Hematopoietic multipotent progenitor cell (in vitro differentiated cells): ENCODE results near the gene SYNE3. TPM values are rescaled to one million over a fixed set of nuclear protein-coding genes. Genes with fewer than 3 reads are reported as not detected.

Source experiments
- DNase-seq, 3 donors: peaks; one replicate each; pipeline ENCODE4 v3.0.0-alpha.2; 2011 to 2015; ENCODE audit warnings: low read depth in 2 of 3, low spot score in 2 of 3
- total RNA-seq: library from RNA; depleted of rRNA; stranded (reverse); fragments of >200 nt; gene quantifications from one replicate; pipeline ENCODE4 v1.2.3, GENCODE V29; 2012

Gene SYNE3
- total RNA-seq, 1 donor: 15.1 TPM

- DNase-seq: no peak
Measured at GRCh38 chr14:95509495-95509894, 7.0 kb downstream of the SYNE3 start.

- DNase-seq: no peak
Measured at GRCh38 chr14:95508377-95508776, 8.1 kb downstream of the SYNE3 start.

GRCh38 chr14:95507701-95508103, 8.7 kb downstream of the SYNE3 start:
- DNase-seq: peak in 2 of 3 donors; percentile 53 to 68

GRCh38 chr14:95507174-95507573, 9.3 kb downstream of the SYNE3 start:
- peak in 2 of 3 donors; percentile 57 to 71 for DNase-seq

GRCh38 chr14:95505030-95505589, 11.3 kb downstream of the SYNE3 start:
- no peak for DNase-seq

GRCh38 chr14:95504135-95505029, 12.1 kb downstream of the SYNE3 start:
- DNase-seq: no peak

- no peak for DNase-seq
Measured at GRCh38 chr14:95503365-95504134, 12.9 kb downstream of the SYNE3 start.

- no peak for DNase-seq
Measured at GRCh38 chr14:95502381-95502950, 14.0 kb downstream of the SYNE3 start.

- DNase-seq: no peak
Measured at GRCh38 chr14:95500772-95501401, 15.6 kb downstream of the SYNE3 start.

- DNase-seq: no peak
Measured at GRCh38 chr14:95500201-95500681, 16.2 kb downstream of the SYNE3 start.

- no peak for DNase-seq
Measured at GRCh38 chr14:95499354-95499750, 17.1 kb downstream of the SYNE3 start.

GRCh38 chr14:95498622-95499353, 17.7 kb downstream of the SYNE3 start:
- DNase-seq: no peak

GRCh38 chr14:95497561-95498011, 18.9 kb downstream of the SYNE3 start:
- DNase-seq: no peak

GRCh38 chr14:95496690-95497259, 19.7 kb downstream of the SYNE3 start:
- no peak for DNase-seq

GRCh38 chr14:95496111-95496681, 20.3 kb downstream of the SYNE3 start:
- no peak for DNase-seq

GRCh38 chr14:95495538-95496025, 20.9 kb downstream of the SYNE3 start:
- DNase-seq: peak in 2 of 3 donors; percentile 73 to 74

GRCh38 chr14:95495076-95495475, 21.4 kb downstream of the SYNE3 start:
- DNase-seq: no peak

- no peak for DNase-seq
Measured at GRCh38 chr14:95494456-95494855, 22.0 kb downstream of the SYNE3 start.

- DNase-seq: no peak
Measured at GRCh38 chr14:95493976-95494375, 22.5 kb downstream of the SYNE3 start.
